ENCODE measurements around the gene TRIM40. TPM values are rescaled to one million over a fixed set of nuclear protein-coding genes. Genes with fewer than 3 reads are reported as not detected.

The TRIM40 gene
- total RNA-seq, 2 experiments from 2014 or later, result not detected

GRCh38 chr6:30180145-30180544 lies 44.2 kb downstream of the TRIM40 start:
- CTCF ChIA-PET, result no interaction called here
- POLR2A ChIA-PET, result no interaction called here

- CTCF ChIA-PET, result interaction anchor here (0.6 to 1.0 kb wide), 2 partner anchors 22 to 178 kb away, joined by 3 read pairs; no protein-coding TSS in a partner anchor
- POLR2A ChIA-PET, result no interaction called here
These were observed 48.6 kb downstream of the TRIM40 start for GRCh38 chr6:30184417-30185031.

GRCh38 chr6:30185846-30186484 lies 50.0 kb downstream of the TRIM40 start:
- CTCF ChIA-PET, result no interaction called here

GRCh38 chr6:30188541-30188940 lies 52.6 kb downstream of the TRIM40 start:
- CTCF ChIA-PET, result no interaction called here

More at GRCh38 chr6:30185846-30186484, 50.0 kb downstream of the TRIM40 start:
- POLR2A ChIA-PET, result no interaction called here

GRCh38 chr6:30192076-30192475 lies 56.1 kb downstream of the TRIM40 start:
- ChIA-PET CTCF (no interaction called here), POLR2A (interaction anchor here (0.6 kb wide), 1 partner anchor 1264 kb away, joined by 9 read pairs; no protein-coding TSS in a partner anchor)

More at GRCh38 chr6:30188541-30188940, 52.6 kb downstream of the TRIM40 start:
- POLR2A ChIA-PET, result no interaction called here

GRCh38 chr6:30194797-30195690 lies 59.1 kb downstream of the TRIM40 start:
- POLR2A ChIA-PET, result no interaction called here
- CTCF ChIA-PET, result no interaction called here

- ChIA-PET CTCF (no interaction called here), POLR2A (no interaction called here)
These were observed 60.0 kb downstream of the TRIM40 start for GRCh38 chr6:30195951-30196350.

GRCh38 chr6:30196376-30196775 lies 60.4 kb downstream of the TRIM40 start:
- CTCF ChIA-PET, result no interaction called here
- POLR2A ChIA-PET, result no interaction called here

Other genes starting within 250 kb of the TRIM40 start
- 1,000 to 10,000 TPM; 1,039 to 1,049 TPM for gene HLA-A, start 193.6 kb upstream of the TRIM40 start, total RNA-seq
- gene POLR1H, start 74.9 kb upstream of the TRIM40 start, total RNA-seq, result 10 to 100 TPM; 49.6 to 52.7 TPM
- 10 to 100 TPM; 55.8 to 58.8 TPM for gene PPP1R11, start 68.9 kb upstream of the TRIM40 start, total RNA-seq
- gene RNF39, start 60.4 kb upstream of the TRIM40 start, total RNA-seq, result not detected
- gene TRIM31, start 23.1 kb upstream of the TRIM40 start, total RNA-seq, result not detected
- not detected for gene TRIM10, start 25.1 kb downstream of the TRIM40 start, total RNA-seq
- not detected for gene TRIM15, start 27.4 kb downstream of the TRIM40 start, total RNA-seq
- 10 to 100 TPM; 77.0 to 86.9 TPM for gene TRIM26, start 77.3 kb downstream of the TRIM40 start, total RNA-seq
- 10 to 100 TPM; 18.6 to 20.6 TPM for gene TRIM39, start 190.8 kb downstream of the TRIM40 start, total RNA-seq
- 10 to 100 TPM; 38.2 to 42.3 TPM for gene RPP21, start 209.0 kb downstream of the TRIM40 start, total RNA-seq

Measured in activated CD8-positive, alpha-beta memory T cell treated with anti-CD3 and anti-CD28 coated beads for 36 hours (primary cell).